Measurements from ENCODE around the gene IDH1.

DNA sequence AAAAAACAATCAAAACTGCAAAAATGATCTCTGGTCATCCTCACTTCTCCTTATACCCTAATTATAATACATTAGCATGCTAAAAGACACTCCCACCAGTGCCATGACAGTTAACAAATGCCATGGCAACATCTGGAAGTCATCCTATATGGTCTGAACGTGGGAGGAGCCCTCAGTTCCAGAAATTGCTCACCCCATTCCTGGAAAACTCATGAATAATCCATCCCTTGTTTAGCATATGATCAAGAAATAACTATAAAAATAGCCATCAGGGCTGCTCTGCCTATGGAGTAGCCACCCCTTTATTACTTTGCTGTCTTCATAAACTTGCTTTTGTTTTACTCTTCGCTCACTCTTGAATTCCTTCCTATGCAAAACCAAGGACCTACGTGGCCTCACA is 59.3 kb downstream of the IDH1 start:
- TF ChIP-seq, protein P1, sequence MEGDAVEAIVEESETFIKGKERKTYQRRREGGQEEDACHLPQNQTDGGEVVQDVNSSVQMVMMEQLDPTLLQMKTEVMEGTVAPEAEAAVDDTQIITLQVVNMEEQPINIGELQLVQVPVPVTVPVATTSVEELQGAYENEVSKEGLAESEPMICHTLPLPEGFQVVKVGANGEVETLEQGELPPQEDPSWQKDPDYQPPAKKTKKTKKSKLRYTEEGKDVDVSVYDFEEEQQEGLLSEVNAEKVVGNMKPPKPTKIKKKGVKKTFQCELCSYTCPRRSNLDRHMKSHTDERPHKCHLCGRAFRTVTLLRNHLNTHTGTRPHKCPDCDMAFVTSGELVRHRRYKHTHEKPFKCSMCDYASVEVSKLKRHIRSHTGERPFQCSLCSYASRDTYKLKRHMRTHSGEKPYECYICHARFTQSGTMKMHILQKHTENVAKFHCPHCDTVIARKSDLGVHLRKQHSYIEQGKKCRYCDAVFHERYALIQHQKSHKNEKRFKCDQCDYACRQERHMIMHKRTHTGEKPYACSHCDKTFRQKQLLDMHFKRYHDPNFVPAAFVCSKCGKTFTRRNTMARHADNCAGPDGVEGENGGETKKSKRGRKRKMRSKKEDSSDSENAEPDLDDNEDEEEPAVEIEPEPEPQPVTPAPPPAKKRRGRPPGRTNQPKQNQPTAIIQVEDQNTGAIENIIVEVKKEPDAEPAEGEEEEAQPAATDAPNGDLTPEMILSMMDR (IDR thresholded peaks at IDR 0.05) = no peak
- TF ChIP-seq POLR2A (IDR thresholded peaks at IDR 0.05) (no peak), EP300 (IDR thresholded peaks at IDR 0.05) (no peak)

Data from tibial nerve (tissue), 4 donors.